NCI-H1694 treated with DMSO at 0.1 percent for 48 hours (cell line): ENCODE measurements around the gene DTX4.

Experiments
- DNase-seq: peaks from one replicate; lab custom pipeline; 2025; lab: John Stamatoyannopoulos, UW

The DTX4 gene

GRCh38 chr11:59192446-59193020 lies 20.6 kb downstream of the DTX4 start:
- DNase-seq, result no peak

- DNase-seq, result no peak
These were observed 21.7 kb downstream of the DTX4 start for GRCh38 chr11:59193587-59194130.

GRCh38 chr11:59195586-59195985 lies 23.7 kb downstream of the DTX4 start:
- no peak for DNase-seq

- DNase-seq, result no peak
These were observed 24.8 kb downstream of the DTX4 start for GRCh38 chr11:59196777-59197176.

- DNase-seq, result no peak
These were observed 26.1 kb downstream of the DTX4 start for GRCh38 chr11:59197991-59198390.

- no peak for DNase-seq
These were observed 26.8 kb downstream of the DTX4 start for GRCh38 chr11:59198726-59199125.

GRCh38 chr11:59199546-59200422 lies 27.9 kb downstream of the DTX4 start:
- no peak for DNase-seq

GRCh38 chr11:59200423-59200746 lies 28.5 kb downstream of the DTX4 start:
- no peak for DNase-seq

GRCh38 chr11:59201353-59201752 lies 29.4 kb downstream of the DTX4 start:
- DNase-seq, result no peak

GRCh38 chr11:59204746-59205145 lies 32.8 kb downstream of the DTX4 start:
- DNase-seq, result no peak

GRCh38 chr11:59205648-59206047 lies 33.7 kb downstream of the DTX4 start:
- DNase-seq, result no peak

GRCh38 chr11:59206635-59207034 lies 34.7 kb downstream of the DTX4 start:
- DNase-seq, result no peak

GRCh38 chr11:59207988-59208451 lies 36.1 kb downstream of the DTX4 start:
- DNase-seq, result no peak

- no peak for DNase-seq
These were observed 37.0 kb downstream of the DTX4 start for GRCh38 chr11:59208956-59209355.

- DNase-seq, result no peak
These were observed 40.3 kb downstream of the DTX4 start for GRCh38 chr11:59212222-59212621.

GRCh38 chr11:59212744-59213631 lies 41.1 kb downstream of the DTX4 start, which contains the start of gene MPEG1:
Gene MPEG1 (minus strand): TSS chr11:59212927. CDS start chr11:59212865, 62 bp downstream.
- DNase-seq, result no peak

- DNase-seq, result no peak
These were observed 42.4 kb downstream of the DTX4 start for GRCh38 chr11:59214141-59214893.

GRCh38 chr11:59216641-59217564 lies 45.0 kb downstream of the DTX4 start:
- DNase-seq, result no peak

- no peak for DNase-seq
These were observed 46.4 kb downstream of the DTX4 start for GRCh38 chr11:59218319-59218718.

GRCh38 chr11:59218893-59219292 lies 47.0 kb downstream of the DTX4 start:
- no peak for DNase-seq
